Muscle layer of duodenum (tissue), 2 donors: ENCODE measurements around the gene RAP1GAP.

Experiments used
- H3K27ac ChIP-seq: one replicate; pipeline ENCODE4 v1.7.0; 2013; ENCODE audit warnings: mild to moderate bottlenecking, low read length
- H3K27me3 ChIP-seq: one replicate; pipeline ENCODE4 v1.7.0; 2013; ENCODE audit warnings: low read depth, mild to moderate bottlenecking, control low read depth, low read length
- H3K36me3 ChIP-seq, 2 donors: one replicate each; pipeline ENCODE4 v1.7.0; 2013; ENCODE audit warnings: low read length in 2 of 2, control low read depth in 1 of 2, mild to moderate bottlenecking in 1 of 2; ENCODE audit not compliant: insufficient read depth in 2 of 2, control insufficient read depth in 1 of 2
- H3K4me1 ChIP-seq, 2 donors: one replicate each; pipeline ENCODE4 v1.7.0; 2013; ENCODE audit warnings: low read length in 2 of 2, mild to moderate bottlenecking in 2 of 2, control low read depth in 1 of 2, moderate library complexity in 1 of 2; ENCODE audit not compliant: insufficient read depth in 2 of 2, control insufficient read depth in 1 of 2
- H3K4me3 ChIP-seq, 2 donors: one replicate each; pipeline ENCODE4 v1.7.0; 2013; ENCODE audit warnings: low read length in 2 of 2, low read depth in 1 of 2, mild to moderate bottlenecking in 1 of 2
- H3K9me3 ChIP-seq, 2 donors: one replicate each; pipeline ENCODE4 v1.7.0; 2013; ENCODE audit warnings: low read length in 2 of 2, control low read depth in 1 of 2, mild to moderate bottlenecking in 1 of 2; ENCODE audit not compliant: control insufficient read depth in 1 of 2
- donor health status: healthy.

The RAP1GAP gene

GRCh38 chr1:21610989-21611785 is 58.0 kb downstream of the RAP1GAP start:
- Histone ChIP-seq H3K4me3 (no peak overlapping the region), H3K27me3 (no peaks in the 10 kb centered on the region), H3K27ac (no peak overlapping the region), H3K4me1 (no peaks in the 10 kb centered on the region), H3K36me3 (no peaks in the 10 kb centered on the region), H3K9me3 (no peaks in the 10 kb centered on the region)

- Histone ChIP-seq H3K36me3 (no peaks in the 10 kb centered on the region), H3K4me3 (no peak overlapping the region), H3K4me1 (no peaks in the 10 kb centered on the region), H3K9me3 (no peaks in the 10 kb centered on the region), H3K27ac (no peak overlapping the region), H3K27me3 (no peaks in the 10 kb centered on the region)
Observed at GRCh38 chr1:21610027-21610426, 59.1 kb downstream of the RAP1GAP start.

- no peaks in the 10 kb centered on the region for H3K27me3 ChIP-seq
- no peak overlapping the region for H3K27ac ChIP-seq
- no peaks in the 10 kb centered on the region for H3K36me3 ChIP-seq
- H3K4me1 ChIP-seq, result no peaks in the 10 kb centered on the region
- no peaks in the 10 kb centered on the region for H3K9me3 ChIP-seq
- no peak overlapping the region for H3K4me3 ChIP-seq
Observed at GRCh38 chr1:21608798-21609197, 60.4 kb downstream of the RAP1GAP start.

- Histone ChIP-seq H3K9me3 (no peaks in the 10 kb centered on the region), H3K36me3 (no peaks in the 10 kb centered on the region), H3K4me3 (no peak overlapping the region), H3K27ac (no peak overlapping the region), H3K27me3 (no peaks in the 10 kb centered on the region), H3K4me1 (no peaks in the 10 kb centered on the region)
Observed at GRCh38 chr1:21607549-21608529, 61.3 kb downstream of the RAP1GAP start.

- Histone ChIP-seq H3K27ac (no peak overlapping the region), H3K4me3 (no peak overlapping the region), H3K4me1 (no peaks in the 10 kb centered on the region), H3K27me3 (no peaks in the 10 kb centered on the region), H3K36me3 (no peaks in the 10 kb centered on the region), H3K9me3 (no peaks in the 10 kb centered on the region)
Observed at GRCh38 chr1:21605964-21606705, 63.0 kb downstream of the RAP1GAP start.

GRCh38 chr1:21605012-21605715 is 64.0 kb downstream of the RAP1GAP start:
- H3K36me3 ChIP-seq, result no peaks in the 10 kb centered on the region
- H3K4me1 ChIP-seq, result no peaks in the 10 kb centered on the region
- H3K27ac ChIP-seq, result no peak overlapping the region
- H3K27me3 ChIP-seq, result no peaks in the 10 kb centered on the region
- no peaks in the 10 kb centered on the region for H3K9me3 ChIP-seq
- no peak overlapping the region for H3K4me3 ChIP-seq

GRCh38 chr1:21604208-21604957 is 64.8 kb downstream of the RAP1GAP start:
- Histone ChIP-seq H3K27ac (no peak overlapping the region), H3K36me3 (no peaks in the 10 kb centered on the region), H3K4me3 (no peak overlapping the region), H3K27me3 (no peaks in the 10 kb centered on the region), H3K9me3 (no peaks in the 10 kb centered on the region), H3K4me1 (no peaks in the 10 kb centered on the region)

GRCh38 chr1:21603177-21604138 is 65.7 kb downstream of the RAP1GAP start:
- Histone ChIP-seq H3K36me3 (no peaks in the 10 kb centered on the region), H3K27ac (no peak overlapping the region), H3K27me3 (no peaks in the 10 kb centered on the region), H3K9me3 (no peaks in the 10 kb centered on the region), H3K4me3 (no peak overlapping the region), H3K4me1 (no peaks in the 10 kb centered on the region)

- no peak overlapping the region for H3K4me3 ChIP-seq
- H3K9me3 ChIP-seq, result no peaks in the 10 kb centered on the region
- H3K36me3 ChIP-seq, result no peaks in the 10 kb centered on the region
- H3K27me3 ChIP-seq, result no peaks in the 10 kb centered on the region
- no peaks in the 10 kb centered on the region for H3K4me1 ChIP-seq
- H3K27ac ChIP-seq, result no peak overlapping the region
Observed at GRCh38 chr1:21601278-21602048, 67.7 kb downstream of the RAP1GAP start.
